Umbilical cord (tissue), 2 donors: ENCODE data around the gene TBC1D16. TPM values are rescaled to one million over a fixed set of nuclear protein-coding genes. Genes with fewer than 3 reads are reported as not detected.
A peak's percentile ranks its signal among the peaks of the same experiment; 100 is the strongest.

Experiments used
- DNase-seq: peaks from one replicate; pipeline ENCODE4 v3.0.0-alpha.2; 2015; ENCODE audit warnings: low spot score
- total RNA-seq: library from RNA; depleted of rRNA; stranded (reverse); fragments of >200 nt; gene quantifications from one replicate; pipeline ENCODE4 v1.2.3, GENCODE V29; 2014; ENCODE audit warnings: low replicate concordance; ENCODE audit not compliant: insufficient read depth

Gene TBC1D16
- total RNA-seq, 1 donor from 2014 or later, result 21.7 TPM

- no peak for DNase-seq
Observed at GRCh38 chr17:79989106-79989835, 46.4 kb downstream of the TBC1D16 start.

GRCh38 chr17:79988185-79988971, 47.3 kb downstream of the TBC1D16 start:
- DNase-seq, result peak; percentile 81

- DNase-seq, result no peak
Observed at GRCh38 chr17:79987935-79988184, 47.8 kb downstream of the TBC1D16 start.

- DNase-seq, result peak; percentile 53
Observed at GRCh38 chr17:79987187-79987934, 48.3 kb downstream of the TBC1D16 start.

GRCh38 chr17:79986411-79987186, 49.1 kb downstream of the TBC1D16 start:
- DNase-seq, result peak; percentile 90

- DNase-seq, result no peak
Observed at GRCh38 chr17:79985943-79986391, 49.7 kb downstream of the TBC1D16 start.

GRCh38 chr17:79985361-79985942, 50.2 kb downstream of the TBC1D16 start:
- DNase-seq, result no peak

- no peak for DNase-seq
Observed at GRCh38 chr17:79984877-79985276, 50.8 kb downstream of the TBC1D16 start.

GRCh38 chr17:79984045-79984840, 51.4 kb downstream of the TBC1D16 start:
- no peak for DNase-seq

- no peak for DNase-seq
Observed at GRCh38 chr17:79983456-79983855, 52.2 kb downstream of the TBC1D16 start.

GRCh38 chr17:79982986-79983385, 52.7 kb downstream of the TBC1D16 start:
- no peak for DNase-seq

- peak; percentile 82 for DNase-seq
Observed at GRCh38 chr17:79981661-79982101, 54.0 kb downstream of the TBC1D16 start.

- peak; percentile 84 for DNase-seq
Observed at GRCh38 chr17:79981090-79981489, 54.6 kb downstream of the TBC1D16 start.

GRCh38 chr17:79980246-79981043, 55.2 kb downstream of the TBC1D16 start:
- DNase-seq, result no peak

GRCh38 chr17:79979816-79980215, 55.9 kb downstream of the TBC1D16 start:
- no peak for DNase-seq

GRCh38 chr17:79979221-79979741, 56.4 kb downstream of the TBC1D16 start:
- DNase-seq, result no peak

- DNase-seq, result peak; percentile 22
Observed at GRCh38 chr17:79978548-79978855, 57.2 kb downstream of the TBC1D16 start.

GRCh38 chr17:79977708-79978547, 57.7 kb downstream of the TBC1D16 start:
- DNase-seq, result peak; percentile 59
